HK-2 (cell line): ENCODE measurements around the gene AFF3.
"Not testable (repeated sequence)": the region's sequence is repeated elsewhere in the genome, so short reads cannot be mapped to it uniquely, and the experiment has no call there.

Experiments used
- DNase-seq: peaks from one replicate; pipeline ENCODE4 v3.0.0-alpha.2; 2018; ENCODE audit not compliant: unreplicated experiment

AFF3 gene

DNA sequence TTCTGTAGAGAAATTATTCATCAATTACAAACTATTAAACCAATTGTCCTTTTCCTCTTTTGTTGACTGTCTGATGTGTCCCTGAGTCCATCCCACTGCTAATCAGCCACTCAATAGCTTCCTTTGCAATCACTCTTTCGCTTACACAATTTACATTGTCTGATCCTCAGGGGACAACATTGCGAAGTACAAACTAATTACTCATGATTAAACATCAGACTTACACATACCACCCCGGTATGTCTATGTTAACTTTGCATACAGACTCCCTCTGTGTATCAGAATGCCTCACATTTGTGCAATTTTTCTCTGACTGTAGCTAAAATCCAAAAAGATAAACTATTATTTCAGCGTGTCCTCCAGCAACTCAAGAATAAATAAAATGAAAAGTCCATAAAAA is 388.2 kb downstream of the AFF3 start:
- no peak for DNase-seq

DNA sequence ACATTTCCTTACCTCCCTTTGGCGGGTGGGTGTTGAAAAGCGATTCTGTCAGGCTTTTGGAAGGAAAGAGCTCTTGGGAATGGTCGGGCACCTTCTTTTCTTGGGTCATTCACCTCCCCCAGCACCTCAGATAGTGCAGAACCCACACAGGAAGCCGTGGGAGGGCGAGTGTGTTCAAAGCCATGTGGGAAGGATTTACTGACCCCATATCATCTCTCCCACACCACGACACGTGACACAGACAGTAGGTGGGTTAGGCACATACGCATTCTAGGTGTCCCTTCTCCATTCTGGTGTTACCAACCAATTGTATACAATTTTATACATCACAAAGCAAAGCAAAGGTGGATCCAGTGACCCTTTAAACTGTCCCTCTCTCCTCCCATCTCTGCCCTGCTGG is 388.9 kb downstream of the AFF3 start:
- DNase-seq, result no peak

DNA sequence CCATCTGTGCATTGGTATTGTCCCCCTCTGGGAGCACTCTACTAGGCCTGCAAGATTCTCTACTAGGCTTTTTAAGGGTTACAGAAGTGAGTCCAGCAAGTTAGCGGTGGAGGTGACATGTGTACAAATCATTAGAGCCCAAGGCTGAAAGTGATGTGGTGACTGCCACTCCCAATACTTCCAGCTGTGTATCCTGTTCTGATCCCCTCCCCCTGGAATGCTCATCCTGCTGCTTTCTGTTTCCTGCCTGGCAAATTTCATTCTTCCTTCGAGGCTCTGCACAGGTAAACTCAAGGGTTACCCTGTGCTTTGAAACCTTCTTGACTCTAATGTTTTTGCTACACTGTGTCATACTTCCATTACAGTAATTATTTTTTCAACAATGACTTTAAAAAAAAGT is 394.0 kb downstream of the AFF3 start:
- no peak for DNase-seq

DNA sequence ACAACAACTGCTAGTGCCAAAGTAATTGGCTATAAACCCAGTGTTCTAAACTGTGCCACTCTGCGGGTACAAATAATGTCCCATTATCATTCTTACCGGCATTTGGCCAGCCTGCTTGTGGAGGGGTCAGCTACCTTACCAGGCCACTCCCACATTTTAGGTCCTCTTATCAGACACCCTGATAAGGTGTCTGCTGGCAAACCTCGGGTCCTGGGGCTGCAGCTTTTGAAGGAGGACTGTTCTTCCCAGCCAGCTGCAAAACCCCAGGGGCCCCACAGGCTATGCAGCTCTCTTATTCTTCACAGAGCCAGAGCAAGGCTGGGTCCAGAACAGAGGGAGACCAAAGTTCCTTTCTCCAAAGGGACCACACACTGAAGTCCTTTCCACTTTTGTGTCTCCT is 394.5 kb downstream of the AFF3 start:
- DNase-seq, result no peak

DNA sequence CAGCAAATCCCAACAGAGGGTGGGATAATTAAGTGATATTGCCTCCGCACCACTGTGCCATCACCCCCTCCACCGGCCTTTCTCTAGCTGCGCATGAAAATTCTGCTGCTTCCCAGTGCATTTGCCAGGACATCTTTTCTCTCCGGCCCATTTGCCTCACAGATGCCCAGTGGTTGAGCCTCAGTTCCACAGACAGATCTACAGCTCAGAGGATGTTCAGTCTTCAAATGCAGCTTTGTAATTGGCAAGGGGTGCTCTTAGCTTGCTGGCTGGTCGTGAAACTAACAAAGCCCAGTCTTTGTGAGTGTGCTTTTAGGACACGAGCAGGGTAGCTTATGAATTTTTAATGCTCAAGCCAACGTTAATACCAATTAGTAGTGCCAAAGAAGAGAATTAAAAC is 399.2 kb downstream of the AFF3 start:
- DNase-seq, result no peak

DNA sequence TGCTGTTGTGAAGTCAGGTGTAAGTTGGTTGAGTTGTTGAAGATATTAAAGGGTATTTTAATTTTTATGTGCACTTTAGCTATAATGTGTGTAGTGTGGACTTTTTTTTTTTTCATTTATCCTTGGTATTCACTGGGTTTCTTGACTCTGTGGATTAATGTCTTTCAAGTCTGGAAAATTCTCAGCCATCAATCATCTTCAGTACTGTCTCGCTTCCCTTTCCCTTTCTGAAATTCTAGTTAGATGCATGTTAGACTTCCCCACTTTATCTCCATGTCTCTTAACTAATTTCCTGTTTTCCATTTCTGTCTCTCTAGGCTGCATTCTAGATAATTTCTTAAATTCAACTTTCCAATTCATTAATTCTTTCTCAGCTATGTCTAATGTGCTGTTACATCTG is 404.9 kb downstream of the AFF3 start:
- no peak for DNase-seq

DNA sequence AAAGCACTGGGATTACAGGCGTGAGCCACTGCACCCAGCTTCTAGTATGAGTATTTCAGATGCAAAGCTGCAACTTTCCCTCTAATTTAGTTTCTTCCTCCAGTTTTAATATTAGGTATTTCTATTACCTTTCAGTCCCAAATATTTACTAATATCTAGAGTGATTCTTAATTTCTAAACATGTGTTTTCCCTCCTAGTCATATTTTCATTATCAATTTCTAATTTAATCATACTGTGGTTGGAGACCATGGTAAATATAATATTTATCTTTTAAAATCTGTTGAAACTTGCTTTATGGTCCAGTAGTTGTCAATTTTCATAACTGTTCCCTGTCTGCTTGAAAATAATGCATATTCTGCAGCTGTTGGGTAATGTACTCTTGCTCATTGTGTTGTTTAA is 406.6 kb downstream of the AFF3 start:
- DNase-seq, result no peak

DNA sequence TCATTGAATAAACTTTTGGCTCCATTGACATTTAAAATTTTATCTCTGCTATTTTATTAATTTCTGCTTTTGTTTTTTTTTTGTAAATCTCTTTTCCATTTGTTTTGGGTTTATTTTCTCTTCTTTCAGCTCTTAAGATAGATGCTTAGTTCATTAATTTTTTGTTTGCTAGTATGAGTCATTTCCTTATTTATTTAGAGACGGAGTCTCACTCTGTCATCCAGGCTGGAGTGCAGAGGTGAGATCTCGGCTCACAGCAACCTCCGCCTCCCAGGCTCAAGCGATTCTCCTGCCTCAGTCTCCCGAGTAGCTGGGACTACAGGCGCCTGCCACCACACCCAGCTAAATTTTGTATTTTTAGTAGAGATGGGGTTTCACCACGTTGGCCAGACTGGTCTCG is 407.1 kb downstream of the AFF3 start:
- not testable (repeated sequence) for DNase-seq

DNA sequence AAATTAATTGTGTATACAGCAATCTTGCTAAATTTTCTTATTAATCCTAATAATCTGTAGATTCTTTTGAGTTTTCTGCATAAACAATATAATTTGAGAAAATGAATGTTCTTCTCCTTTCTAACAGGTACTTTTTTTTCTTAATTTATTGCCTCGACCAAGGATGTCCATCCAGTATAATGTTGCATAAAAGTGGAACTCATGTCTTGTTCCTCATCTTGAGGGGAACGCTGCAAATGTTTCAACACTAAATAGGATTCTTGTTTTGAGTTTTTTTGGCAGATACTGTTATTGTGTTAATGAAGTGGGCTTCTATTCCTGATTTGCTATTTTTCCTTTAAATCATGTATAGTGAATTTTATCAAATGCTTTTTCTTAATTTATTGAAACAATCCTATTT is 408.2 kb downstream of the AFF3 start:
- no peak for DNase-seq

DNA sequence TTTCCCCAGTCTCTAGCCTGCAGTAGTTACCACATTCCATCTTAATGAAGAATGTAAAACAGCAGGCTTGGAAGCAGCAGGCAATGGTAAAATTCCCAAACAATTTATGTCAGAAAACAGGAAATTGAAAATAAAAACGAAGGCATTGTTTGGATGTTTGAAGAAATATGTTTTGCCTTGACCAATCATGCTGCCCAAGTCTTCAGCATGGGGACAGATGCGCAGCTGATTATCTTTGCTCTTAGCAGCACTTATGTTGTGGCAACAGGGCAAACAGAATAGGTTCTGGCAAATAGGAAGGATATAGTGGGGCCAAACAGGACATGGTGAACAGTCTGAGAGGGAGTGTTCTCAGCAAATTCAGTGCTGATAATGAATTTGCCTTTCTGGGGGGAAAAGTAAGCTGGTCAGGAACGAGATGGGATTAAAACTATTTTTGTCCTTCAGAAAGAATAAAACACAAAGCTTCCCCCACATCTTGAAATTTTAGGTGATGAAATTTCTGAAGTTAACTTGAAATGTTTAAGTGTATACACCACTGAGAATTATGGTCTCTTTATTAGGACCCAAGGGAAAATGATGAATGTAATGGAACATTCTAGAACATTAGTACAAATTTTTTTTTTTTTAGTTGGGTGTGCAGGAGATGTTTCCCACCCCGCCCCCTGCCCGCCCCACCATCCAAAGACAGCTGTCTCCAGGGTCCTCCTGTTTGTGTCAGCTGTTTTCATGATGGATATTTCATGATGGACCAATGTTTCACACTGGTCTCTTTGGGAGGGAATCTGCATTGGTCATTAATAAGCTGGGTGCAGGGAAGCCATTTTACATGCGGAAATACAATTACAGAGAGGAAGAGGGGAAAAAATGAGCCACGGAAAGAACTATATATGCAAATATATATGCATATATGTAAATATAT is 413.0 kb downstream of the AFF3 start:
- DNase-seq, result no peak

DNA sequence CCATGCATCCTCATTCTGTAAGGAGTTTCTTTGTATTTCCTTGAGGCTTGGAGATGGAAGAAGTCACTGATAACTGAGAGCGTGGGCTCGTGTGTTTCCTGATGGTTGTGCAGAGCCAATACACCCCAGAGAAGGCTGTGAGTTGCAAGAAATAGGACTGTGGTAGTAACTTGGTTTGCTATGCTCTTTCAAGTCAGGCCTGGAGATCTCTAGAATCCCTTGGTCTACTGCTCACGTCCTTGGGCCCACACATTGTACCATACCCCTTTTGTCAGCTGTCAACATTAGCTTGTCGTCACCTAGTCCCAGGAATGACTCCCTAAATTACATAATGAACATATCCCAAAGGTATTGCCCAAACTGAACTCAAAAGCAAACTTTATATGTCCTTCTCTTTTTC is 414.2 kb downstream of the AFF3 start:
- DNase-seq, result no peak

DNA sequence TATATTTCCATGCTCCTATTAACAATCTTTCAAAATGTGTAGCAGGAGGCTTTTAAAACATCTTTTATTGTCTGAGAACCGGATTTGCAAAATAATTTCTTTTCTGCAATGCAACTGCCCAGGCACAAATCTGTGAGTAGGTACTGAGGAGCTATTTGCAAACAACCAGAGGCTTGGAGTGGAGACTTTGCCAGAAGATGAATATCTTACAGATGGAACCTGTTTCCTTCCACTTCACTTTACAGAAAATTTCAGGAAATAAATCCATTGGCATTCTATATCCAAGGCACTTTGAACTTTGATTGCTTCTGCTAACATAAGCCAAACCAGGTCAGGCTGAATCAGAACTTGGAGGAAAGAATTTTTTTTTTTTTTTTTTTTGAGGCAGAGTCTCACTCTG is 415.2 kb downstream of the AFF3 start:
- DNase-seq, result no peak

DNA sequence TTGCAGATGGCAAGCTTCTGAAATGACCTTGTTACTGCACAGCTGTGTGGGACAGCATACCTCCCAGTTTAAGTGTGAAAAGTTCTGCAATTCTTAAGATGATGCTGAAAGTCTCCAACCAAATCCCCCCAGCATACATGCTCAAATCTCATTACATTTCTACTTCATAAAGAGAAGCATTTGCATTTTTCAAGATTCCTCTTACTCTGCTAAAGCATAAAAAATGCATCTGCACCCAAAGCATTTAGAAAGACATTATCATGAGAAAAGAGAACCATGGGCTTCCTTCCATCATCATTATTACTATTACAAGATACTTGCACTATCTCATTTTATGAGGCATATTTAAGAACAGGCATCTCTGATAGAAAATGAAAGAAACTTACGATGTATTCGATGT is 415.7 kb downstream of the AFF3 start:
- DNase-seq, result no peak

DNA sequence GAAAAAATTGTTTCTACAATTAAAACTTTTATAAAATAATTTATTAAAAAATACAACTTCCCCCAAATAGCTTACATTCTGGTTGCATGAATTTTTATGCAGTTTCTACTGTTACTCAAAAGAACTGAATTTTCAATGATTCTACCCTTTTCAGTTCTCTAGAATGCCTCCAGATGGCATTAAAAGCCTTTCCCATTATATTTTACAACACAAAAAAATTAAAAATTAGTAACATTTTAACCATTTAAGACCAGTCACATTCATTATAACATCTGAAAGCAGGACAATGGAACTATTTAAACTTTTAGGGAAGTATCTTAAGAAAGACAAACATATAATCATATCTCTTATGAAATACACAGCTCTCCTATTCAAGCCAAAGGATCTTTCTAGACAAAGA is 416.6 kb downstream of the AFF3 start:
- no peak for DNase-seq

DNA sequence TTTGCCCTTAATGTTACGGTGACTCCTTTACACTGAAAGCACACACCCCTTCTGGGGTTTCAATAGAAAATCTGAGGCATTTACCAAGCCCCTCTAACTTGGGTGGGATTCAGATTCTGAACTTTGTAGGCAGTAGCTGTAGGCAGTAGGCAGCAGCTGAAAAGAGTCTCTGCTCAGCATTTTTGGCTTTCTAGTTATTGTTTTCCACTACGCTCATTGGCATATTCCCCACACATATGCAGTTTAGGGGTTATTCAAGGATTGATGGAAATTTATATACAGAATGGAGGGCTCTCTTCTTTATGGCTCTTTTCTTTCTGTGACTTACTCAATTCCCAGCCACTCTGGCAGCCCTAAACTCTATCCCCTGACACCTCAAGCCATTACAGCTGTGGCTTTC is 419.9 kb downstream of the AFF3 start:
- no peak for DNase-seq

DNA sequence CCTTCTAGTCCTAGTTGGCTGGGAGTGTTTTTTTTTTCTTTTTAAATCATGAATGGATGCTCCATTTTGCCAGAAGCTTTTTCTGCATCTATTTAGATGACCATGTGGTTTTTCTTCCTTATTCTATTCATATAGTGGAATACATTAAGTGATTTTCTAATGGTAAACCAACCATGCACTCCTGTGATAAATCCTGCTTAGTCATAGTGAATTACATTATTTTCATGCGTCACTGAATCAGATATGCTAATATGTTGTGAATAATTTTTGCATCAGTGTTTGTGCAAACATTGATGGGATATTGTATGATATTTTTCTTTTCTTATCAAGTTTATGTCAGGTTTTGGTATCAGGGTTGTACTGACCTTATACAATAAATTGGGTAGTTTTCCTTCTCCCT is 423.3 kb downstream of the AFF3 start:
- DNase-seq, result no peak

DNA sequence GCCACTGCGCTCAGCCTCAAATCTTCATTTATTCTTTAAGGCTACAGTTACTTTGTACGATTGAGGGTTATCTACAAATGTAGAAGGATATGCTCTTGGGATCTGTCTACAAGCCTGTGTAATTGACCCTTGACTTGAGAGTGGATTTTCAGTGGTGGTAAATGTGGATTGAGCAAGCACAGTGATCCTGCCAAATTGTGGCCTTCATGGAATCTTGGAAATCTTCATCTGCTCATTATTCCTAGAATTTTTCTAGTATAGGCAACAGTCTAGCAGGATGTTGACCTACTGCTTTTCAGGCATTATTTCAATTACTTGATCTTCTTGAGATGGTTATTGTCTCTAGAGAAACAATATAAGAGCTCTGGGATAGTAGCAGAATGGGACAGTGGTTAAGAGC is 426.4 kb downstream of the AFF3 start:
- DNase-seq, result no peak

DNA sequence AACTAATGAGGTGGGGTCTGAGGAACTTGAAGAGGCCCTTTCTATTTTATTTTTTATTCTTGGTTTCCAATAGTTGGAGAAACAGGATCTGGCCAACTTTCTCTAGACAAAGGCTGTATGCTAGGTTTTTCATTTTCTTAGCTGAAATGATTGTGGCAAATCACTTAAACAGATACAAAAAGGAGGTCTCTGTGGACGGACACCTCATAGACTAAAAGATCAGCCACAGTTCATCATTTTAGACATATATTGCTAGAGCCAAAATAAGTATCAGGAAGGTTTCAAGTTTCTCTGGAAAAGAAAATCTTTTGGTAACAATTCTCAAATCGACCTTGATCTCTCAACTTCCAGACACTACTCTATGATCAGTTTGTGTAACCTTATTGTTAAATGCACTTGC is 428.0 kb downstream of the AFF3 start:
- DNase-seq, result no peak

DNA sequence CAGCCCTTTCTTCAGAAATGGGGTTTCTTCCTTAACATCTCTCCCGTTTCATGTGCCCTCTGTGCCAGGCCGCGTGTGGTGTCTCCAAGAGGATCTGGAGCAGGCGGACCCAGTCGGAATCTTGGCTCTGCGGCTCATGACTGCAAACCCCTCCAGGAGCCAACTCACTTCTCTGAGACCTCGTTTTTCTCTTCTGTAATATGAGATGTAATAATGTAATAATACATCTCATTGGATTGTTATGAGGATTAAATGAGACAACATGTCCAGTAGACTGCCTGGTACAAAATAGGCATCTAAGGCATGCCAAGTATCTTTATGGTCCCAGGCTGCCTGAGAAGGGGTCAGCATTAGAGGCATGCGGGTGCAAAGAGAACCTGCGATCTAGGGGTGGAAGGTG is 431.2 kb downstream of the AFF3 start:
- no peak for DNase-seq

DNA sequence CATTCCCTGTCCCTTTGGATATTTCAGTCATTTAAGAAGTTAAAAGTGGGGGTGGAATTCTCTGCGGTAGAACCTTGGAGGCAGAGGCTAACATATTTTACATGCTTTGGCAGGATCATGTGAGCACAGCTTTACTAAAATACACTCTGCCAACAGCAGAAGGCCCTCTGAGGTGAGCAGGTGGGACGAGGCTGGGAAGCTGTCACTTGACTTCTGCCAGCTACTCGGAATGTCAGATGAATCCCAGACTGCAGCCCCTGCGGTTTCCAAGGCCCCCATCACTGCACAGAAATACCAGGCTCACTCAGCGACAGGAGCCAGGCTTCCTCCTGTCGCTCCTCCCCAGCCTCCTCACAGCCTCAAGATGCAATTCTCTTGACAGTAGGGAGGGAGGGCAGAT is 431.7 kb downstream of the AFF3 start:
- no peak for DNase-seq

DNA sequence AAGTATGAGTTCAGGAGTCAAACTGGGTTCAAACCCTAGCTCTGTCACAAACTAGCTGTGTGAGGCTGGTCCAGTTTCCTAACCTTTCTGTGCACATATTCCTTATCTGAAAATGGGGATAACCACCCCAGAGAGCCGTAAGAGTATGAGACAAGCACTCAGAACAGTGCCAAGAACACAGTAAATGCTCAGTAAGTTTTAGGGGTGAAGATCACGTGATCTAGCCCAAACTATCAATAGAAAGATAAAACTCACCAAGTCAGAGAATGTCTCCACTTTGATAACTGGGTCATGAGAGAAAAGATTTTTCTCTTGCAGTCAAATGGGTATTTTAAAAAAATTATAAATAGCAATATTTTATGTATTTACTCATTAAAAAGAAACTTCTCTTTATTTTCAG is 433.2 kb downstream of the AFF3 start:
- no peak for DNase-seq

DNA sequence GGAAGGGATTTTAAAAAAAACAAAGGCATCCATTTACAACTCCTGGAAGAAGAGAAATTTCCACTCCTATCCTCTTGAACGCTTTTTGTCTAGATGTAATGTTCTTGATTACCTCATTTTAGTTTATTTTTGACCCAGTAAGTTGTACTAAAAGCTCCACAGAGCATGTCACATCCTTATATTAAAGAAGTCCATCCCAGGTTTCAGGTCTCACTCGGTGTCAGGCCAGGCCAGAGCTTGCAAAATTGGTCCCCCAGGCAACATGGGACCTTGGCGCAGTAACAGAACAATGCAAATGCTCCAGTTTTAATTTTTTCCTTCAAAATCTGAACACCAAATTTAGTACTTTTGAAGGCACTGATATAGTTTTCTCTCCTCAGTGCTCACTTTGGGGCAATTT is 434.2 kb downstream of the AFF3 start:
- DNase-seq, result no peak

DNA sequence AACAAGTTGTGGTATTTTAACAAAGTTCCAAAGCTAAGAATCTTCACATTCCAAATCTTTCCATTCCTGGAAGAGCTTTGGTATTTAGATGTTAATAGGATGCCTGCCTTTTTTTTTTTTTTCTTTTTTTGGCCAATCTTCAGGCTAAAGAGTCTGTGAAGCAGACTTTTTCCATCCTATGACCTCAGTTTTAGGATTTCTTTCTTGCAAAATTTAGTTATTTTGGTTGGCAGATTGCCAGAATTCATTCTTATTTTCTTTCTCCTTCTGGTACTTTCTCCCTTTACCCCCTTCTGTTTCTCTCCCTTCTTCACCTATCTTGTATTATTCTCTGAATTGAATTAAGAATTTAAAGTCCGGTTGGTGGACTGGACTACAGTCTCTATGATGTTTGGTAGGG is 434.8 kb downstream of the AFF3 start:
- no peak for DNase-seq

DNA sequence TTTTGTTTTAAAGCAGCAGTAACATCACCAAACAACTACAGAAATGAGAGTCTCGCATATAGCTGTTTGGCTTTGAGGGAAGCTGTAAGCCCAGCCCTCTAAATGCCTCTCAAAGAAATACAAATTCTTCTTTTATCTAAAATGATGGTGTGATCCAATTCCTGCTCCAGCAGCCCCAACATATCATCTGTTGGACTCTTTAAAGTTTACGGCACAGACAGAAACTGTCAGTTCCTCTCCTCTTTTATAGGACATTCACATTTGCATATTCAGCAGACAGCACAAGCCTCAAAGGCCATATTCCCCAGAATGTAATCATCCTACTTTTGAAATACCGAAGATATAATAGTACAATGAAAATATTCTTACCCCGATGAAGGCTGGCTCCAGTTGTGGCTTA is 435.7 kb downstream of the AFF3 start:
- no peak for DNase-seq
